Measurements from ENCODE around the gene SEPTIN1.
"Not testable (repeated sequence)": the region's sequence is repeated elsewhere in the genome, so short reads cannot be mapped to it uniquely, and the experiment has no call there.

GRCh38 chr16:30337964-30338357, 44.4 kb downstream of the SEPTIN1 start:
- not testable (repeated sequence) for TF ChIP-seq CTCF (conservative IDR thresholded peaks at IDR 0.05 in 1 of 2, IDR thresholded peaks at IDR 0.05 in 1 of 2; ENCODE audit: low read depth in 1 of 2, low read length in 2 of 2); EZH2 (IDR thresholded peaks at IDR 0.05; ENCODE audit: low read length, missing control alignments)

Measured in fibroblast of lung (primary cell).